ENCODE measurements around the gene B4GALNT3.

DNA sequence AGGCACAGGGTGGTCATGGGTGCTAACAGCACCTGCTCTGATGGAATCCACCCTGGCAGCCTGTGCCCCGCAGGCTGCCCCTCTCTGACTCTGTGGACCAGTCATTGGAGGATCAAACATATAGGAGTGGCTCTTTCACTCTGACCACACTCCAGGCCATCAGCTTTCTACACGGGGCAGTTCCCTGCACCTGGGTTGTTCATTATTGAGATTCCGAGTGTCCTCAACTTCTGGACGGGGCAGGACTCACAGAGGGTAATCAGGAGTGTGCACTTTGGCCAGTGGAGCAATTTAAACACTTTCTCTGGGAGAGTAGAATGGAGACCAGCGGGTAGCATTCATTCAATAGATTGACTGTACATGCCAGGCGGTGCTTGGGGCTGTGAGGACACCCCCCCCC is 108.7 kb downstream of the B4GALNT3 start:
- TF ChIP-seq SIN3A (IDR thresholded peaks at IDR 0.05; ENCODE audit: borderline replicate concordance, insufficient read depth, low read length) (no peak), TAF1 (IDR thresholded peaks at IDR 0.05; ENCODE audit: borderline replicate concordance, insufficient read depth, low read length) (no peak)
- TF ChIP-seq, protein P1, sequence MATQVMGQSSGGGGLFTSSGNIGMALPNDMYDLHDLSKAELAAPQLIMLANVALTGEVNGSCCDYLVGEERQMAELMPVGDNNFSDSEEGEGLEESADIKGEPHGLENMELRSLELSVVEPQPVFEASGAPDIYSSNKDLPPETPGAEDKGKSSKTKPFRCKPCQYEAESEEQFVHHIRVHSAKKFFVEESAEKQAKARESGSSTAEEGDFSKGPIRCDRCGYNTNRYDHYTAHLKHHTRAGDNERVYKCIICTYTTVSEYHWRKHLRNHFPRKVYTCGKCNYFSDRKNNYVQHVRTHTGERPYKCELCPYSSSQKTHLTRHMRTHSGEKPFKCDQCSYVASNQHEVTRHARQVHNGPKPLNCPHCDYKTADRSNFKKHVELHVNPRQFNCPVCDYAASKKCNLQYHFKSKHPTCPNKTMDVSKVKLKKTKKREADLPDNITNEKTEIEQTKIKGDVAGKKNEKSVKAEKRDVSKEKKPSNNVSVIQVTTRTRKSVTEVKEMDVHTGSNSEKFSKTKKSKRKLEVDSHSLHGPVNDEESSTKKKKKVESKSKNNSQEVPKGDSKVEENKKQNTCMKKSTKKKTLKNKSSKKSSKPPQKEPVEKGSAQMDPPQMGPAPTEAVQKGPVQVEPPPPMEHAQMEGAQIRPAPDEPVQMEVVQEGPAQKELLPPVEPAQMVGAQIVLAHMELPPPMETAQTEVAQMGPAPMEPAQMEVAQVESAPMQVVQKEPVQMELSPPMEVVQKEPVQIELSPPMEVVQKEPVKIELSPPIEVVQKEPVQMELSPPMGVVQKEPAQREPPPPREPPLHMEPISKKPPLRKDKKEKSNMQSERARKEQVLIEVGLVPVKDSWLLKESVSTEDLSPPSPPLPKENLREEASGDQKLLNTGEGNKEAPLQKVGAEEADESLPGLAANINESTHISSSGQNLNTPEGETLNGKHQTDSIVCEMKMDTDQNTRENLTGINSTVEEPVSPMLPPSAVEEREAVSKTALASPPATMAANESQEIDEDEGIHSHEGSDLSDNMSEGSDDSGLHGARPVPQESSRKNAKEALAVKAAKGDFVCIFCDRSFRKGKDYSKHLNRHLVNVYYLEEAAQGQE (IDR thresholded peaks at IDR 0.05; ENCODE audit: insufficient read depth in 1 of 2, low read depth in 2 of 2, low read length in 2 of 2), result no peak

All from PFSK-1 (cell line).